GM21786 (cell line): ENCODE measurements around the gene FXYD7.

Experiments used
- ATAC-seq: cut with Tn5 transposase; IDR thresholded peaks from one replicate; pipeline ENCODE4 v1.9.1; 2021; ENCODE audit not compliant: unreplicated experiment

The FXYD7 gene

DNA sequence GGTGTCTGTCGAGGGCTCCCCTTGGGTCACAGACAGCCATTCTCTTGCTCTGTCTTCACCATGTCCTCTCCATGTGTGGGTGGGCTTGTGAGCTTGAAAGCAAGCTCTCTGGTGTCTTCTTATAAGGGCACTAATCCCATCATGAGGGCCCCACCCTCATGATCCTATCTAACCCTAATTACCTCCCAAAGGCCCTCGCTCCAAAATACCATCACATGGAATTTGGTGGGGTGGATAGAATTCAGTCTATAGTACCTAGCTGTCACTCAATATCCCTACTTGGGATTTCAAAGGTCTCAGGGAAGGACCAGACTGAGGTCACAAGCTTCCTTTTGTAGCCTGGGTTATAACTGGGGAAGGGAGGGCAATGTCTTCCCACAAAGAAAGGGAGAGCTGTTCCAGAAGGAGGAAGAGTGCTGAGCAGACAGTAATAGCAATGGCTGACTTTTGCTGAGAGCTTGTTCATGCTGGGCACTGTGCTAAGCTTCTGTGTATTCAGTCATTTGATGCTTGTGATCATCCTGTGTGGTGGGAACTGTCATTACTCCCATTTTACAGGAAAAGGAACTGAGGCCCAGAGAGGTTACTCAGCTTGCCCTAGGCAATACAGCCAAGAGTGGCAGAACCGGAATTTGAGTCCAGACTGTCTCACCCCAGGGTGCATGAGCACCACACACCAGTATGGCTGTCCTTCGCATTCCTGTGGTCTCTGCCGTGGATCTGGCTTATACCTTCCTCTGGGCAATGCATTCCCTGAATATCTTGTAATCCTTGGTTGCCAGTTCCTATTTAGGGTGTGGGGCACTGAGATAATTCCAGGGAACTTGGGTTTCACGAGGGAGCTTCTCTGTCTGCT is 19.6 kb downstream of the FXYD7 start:
- no peak for ATAC-seq

DNA sequence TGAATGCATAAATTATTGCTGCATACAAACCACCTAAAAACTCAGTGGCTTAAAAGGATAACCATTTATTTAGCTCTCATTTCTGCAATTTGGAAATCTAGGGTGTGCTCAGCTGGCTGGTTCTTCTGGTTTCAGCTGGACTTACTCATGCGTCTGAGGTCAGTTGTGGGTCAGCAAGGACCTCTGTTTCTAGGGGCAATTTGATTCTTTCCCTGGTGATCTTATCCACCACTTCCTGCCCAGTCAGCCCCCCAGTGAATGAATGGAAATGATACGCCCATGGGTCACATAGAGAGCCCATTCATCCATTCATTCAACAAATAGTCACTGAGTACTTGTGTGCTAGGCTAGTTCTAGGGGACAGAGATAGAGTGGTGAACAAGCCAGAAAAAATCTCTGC is 21.4 kb downstream of the FXYD7 start:
- no peak for ATAC-seq

DNA sequence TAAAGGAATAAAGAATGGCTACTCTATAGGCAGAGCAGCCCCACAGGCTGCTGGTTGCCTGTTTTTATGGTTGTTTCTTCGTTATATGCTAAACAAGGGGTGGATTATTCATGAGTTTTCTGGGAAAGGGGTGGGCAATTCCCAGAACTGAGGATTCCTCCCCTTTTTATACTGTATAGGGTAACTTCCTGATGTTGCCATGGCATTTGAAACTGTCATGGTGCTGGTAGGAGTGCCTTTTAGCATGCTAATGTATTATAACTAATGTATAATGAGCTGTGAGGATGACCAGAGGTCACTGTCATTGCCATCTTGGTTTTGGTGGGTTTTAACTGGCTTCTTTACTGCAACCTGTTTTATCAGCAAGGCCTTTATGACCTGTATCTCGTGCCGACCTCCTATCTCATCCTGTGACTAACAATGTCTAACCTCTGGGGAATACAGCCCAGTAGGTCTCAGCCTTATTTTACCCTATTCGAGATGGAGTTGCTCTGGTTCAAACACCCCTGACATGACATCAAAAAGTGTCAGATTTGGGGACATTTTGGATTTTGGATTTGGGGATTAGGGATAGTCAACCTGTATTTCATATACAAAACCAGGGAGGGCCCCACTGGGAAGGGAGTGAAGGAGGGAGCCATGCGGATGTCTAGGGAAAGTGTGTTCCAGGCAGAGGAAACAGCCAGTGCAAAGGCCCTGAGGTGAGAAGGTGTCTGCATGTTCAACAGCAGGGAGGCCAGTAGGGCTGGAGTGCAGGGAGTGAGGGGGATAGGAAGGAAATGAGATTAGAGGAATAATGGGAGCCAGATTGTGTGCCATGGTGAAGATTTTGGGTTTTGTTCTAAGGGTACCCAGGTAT is 22.4 kb downstream of the FXYD7 start:
- no peak for ATAC-seq

GRCh38 chr19:35166100-35167063 is 23.3 kb downstream of the FXYD7 start:
- ATAC-seq: no peak

DNA sequence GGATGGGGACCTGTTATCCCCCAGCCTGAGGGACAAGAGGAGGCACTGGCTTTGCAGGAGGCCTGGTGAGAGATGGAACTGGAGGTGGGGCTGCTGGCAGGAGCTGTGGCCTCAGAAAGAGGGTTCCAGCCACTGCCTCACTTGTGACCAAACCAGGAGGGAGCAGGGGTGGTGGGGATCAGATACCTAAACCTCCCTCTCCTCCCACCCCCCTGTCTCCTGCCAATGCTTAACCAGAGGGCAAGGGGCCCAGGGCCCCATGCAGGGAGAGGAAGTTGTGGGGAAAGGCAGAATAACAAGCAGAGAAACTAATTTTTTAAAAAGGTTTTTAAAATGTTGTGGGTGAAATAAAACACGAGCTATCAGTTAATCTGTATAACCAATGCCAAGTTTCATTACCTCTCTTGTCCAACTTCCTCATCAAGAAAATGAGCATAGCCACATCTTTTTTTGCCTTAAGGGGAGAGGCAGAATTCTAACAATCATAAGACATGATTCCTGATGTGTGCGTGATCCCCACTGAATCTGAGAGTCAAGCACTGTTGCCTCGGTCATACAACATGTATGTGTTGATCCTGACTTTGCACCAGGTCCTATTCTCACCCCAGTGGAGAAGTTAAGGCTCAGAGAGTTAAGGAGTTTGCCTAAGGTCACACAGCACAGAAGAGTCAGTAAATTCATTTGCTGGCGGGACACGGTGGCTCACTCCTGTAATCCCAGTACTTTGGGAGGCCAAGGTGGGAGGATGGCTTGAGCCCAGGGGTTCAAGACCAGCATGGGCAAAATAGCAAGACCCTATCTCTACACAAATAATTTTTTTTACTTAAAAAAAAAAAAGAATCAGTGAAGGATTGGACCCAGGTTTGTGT is 24.4 kb downstream of the FXYD7 start:
- no peak for ATAC-seq

DNA sequence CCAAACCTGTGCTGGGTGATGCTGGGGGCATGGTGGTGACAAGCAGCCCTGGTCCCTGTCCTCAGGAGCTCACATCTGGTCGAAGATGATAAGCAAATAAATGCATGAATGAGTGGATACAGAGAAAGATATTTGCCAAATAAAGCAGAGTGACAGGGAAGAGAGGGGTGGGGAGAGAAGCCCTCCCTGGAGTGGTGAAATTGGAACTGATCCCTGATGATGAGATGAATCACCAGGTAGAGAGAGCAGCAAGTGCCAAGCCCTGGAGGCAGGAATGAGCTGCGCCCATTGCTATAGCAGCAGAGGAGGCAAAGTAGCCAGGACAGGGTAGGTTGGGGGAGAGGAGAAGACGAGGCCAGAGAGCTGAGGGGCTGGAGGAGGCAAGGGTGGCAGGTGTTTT is 25.1 kb downstream of the FXYD7 start:
- no peak for ATAC-seq

GRCh38 chr19:35169221-35169995 is 26.4 kb downstream of the FXYD7 start:
- ATAC-seq: no peak

DNA sequence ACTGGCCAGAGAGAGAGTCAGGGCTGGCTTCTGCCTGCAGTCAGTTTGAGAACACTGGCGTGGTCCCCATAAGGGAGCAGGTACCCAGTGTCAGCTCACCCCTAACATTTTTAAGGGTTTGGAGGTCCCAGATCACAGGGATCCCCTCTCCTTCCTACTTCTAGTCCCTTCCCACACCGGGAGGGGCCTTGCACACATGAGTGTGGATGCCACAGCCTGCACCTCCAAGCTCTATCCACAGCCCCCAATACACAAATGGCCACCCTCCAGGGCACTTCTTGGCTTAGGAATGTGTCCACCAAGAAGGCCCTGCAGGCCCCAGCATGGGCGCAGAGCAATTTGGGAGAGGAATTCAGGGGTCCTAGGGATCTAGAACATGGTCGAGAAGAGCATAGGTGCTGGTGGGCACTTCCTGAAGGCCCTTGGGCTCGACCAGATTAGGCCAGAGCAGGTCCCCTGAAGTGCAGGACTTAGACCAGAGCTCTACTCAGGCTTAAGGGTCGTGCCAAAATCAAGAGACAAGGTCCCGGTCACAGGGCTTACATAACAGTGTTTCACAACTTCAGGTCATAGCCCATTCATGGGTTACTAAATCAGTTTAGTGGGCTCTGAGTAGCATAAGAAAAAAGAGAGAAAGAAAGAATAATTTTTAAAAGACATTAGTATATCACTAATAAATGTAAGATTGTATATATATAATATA is 27.5 kb downstream of the FXYD7 start:
- no peak for ATAC-seq

- no peak for ATAC-seq
Measured at GRCh38 chr19:35171730-35172129, 28.7 kb downstream of the FXYD7 start.

DNA sequence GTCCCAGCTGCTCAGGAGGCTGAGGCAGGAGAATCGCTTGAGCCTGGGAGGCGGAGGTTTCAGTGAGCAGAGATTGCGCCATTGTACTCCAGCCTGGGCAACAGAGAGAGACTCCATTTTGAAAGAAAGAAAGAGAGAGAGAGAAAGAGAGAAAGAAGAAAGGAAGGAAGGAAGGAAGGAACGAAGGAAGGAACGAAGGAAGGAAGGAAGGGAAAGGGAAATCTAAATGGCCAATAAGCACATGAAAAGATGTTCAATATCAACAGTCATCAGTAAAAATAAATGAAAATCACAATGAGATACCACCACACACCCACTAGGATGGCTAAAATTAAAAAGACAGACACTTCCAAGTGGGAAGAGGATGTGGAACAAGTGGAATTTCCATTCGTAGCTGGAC is 31.2 kb downstream of the FXYD7 start:
- no peak for ATAC-seq

- no peak for ATAC-seq
Measured at GRCh38 chr19:35176181-35176570, 33.1 kb downstream of the FXYD7 start.

GRCh38 chr19:35177377-35178274 is 34.6 kb downstream of the FXYD7 start:
- ATAC-seq: no peak

DNA sequence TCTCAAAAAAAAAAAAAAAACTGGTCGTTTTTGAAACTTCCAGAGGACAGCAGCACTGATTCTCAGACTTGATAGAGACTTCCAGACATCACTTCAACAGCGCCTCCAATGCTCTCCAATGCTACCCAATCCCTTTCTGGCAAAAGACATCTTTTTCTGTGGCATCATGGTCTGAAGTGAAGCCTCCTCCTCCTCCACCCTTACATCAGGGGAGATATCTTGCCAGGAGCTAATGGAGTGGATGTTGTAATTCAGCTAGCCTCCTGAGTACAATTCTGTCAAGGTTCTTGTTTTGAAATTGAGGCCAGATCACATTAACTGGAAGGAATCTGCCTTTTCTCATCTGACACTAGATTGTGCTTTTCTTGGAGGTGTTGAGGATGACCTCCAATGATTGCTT is 35.6 kb downstream of the FXYD7 start:
- no peak for ATAC-seq

DNA sequence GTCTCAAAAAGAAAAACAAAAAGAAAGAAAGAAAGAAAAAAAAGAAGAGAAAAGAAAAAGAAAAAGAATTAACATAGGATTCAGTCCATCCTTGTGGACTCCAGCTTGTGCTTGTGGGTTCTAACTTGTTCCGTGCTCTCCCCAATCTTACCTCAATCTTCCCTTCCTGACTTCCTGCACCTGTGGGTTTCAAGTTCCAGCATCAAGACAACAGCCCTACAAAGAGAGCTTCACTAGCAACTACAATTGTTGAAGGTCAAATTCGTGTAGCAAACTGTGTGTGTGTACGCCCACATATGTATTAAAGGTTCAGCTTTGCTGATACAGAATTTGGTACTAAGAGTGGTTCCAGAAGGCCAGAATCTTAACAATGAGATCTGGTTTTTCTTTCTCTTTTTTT is 36.8 kb downstream of the FXYD7 start:
- no peak for ATAC-seq

DNA sequence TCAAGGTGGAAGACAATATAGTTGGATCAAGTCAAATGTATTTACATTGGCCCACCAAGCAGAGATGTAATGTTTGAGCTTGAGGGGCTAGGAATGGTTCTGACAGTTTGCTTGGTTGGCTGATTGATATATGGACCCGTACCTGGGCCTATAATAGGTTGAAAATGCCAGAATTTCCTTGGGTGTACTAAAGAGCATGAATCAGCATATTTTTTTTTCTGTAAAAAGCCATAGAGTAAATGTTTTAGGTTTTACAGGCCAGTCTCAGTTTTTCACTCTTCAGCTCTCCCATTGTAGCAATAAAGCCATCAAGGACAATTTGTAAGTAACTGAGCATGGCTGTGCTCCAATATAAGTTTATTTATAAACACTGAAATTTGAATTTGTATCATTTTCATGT is 38.3 kb downstream of the FXYD7 start:
- no peak for ATAC-seq

DNA sequence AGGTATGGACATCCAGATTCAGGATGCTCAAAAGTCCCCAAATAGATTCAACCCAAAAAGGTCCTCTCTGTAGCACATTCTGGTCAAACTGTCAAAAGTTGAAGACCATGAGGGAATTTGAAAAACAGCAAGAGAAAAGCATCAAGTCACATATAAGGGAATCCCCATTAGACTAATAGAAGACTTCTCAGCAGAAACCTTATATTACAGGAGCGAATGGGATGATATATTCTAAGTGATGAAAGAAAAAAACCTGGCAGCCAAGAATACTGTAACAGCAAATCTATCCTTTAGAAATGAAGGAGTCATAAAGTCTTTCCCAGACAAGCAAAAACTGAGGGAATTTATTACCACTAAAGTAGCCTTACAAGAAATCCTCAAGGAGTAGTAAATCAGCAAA is 41.2 kb downstream of the FXYD7 start:
- ATAC-seq: no peak

GRCh38 chr19:35184884-35185283 is 41.8 kb downstream of the FXYD7 start:
- ATAC-seq: no peak
